Psoas muscle (tissue), 8 donors: ENCODE results near the gene CNTLN. TPM values are rescaled to one million over a fixed set of nuclear protein-coding genes. Genes with fewer than 3 reads are reported as not detected.

Source experiments
- ATAC-seq, 4 donors: fragments of 200-7000 bp; cut with Tn5 transposase; one replicate each; pipeline ENCODE4 v1.9.1; 2020; ENCODE audit warnings: moderate library complexity in 3 of 4, mild to moderate bottlenecking in 2 of 4
- DNase-seq, 2 donors: peaks; one replicate each; pipeline ENCODE4 v3.0.0-alpha.2; 2020
- H3K27ac ChIP-seq: fragments of 200-600 bp; one replicate; pipeline ENCODE4 v1.8.0; 2022
- H3K27me3 ChIP-seq, 3 donors: fragments of 200-600 bp in 1 of 3; one replicate each; pipeline versions ENCODE4 v1.6.1 to v1.8.0; 2013 to 2022; ENCODE audit warnings: low read length in 2 of 3, mild to moderate bottlenecking in 2 of 3, moderate library complexity in 1 of 3; ENCODE audit not compliant: insufficient read depth in 3 of 3
- H3K36me3 ChIP-seq, 2 donors: fragments of 200-600 bp in 1 of 2; one replicate each; pipeline versions ENCODE4 v1.6.1 to v1.8.0; 2013 to 2022; ENCODE audit warnings: low read depth in 1 of 2, mild to moderate bottlenecking in 1 of 2, moderate library complexity in 1 of 2; ENCODE audit not compliant: insufficient read depth in 1 of 2
- H3K4me1 ChIP-seq: fragments of 200-600 bp; one replicate; pipeline ENCODE4 v1.8.0; 2022
- H3K4me3 ChIP-seq: fragments of 200-600 bp; one replicate; pipeline ENCODE4 v1.8.0; 2022; ENCODE audit warnings: mild to moderate bottlenecking
- H3K9me3 ChIP-seq: fragments of 200-600 bp; one replicate; pipeline ENCODE4 v1.8.0; 2022
- WGBS, 3 donors: extraction: QIAGEN DNeasy Blood & Tissue Kit; methylation state at CpG; one replicate each; pipeline versions ENCODE4 v1.1.6 to v1.1.7; 2013; 5-methylcytosine and 5-hydroxymethylcytosine counted together
- intact Hi-C, 2 donors: fragments of 100-400 bp; cut with DNase I; formaldehyde crosslinking; loops; one replicate each; pipeline versions ENCODE4 v1.11.0 to v1.14.2; 2022
- polyA plus RNA-seq, 3 donors: library from polyadenylated mRNA; stranded (reverse); fragments of 200-250 nt; gene quantifications; one replicate each; pipeline ENCODE4 v1.2.3, GENCODE V29; 2013
- total RNA-seq, 4 donors: library from RNA; stranded (reverse); fragmentation: NEBNext Ultra II Directional in 2 of 4; extraction: Animal tissue kit (Norgen Biotek cat#: 25700) in 2 of 4; gene quantifications; one replicate each; pipeline versions ENCODE4 v1.2.1 to v1.2.4, GENCODE V29; 2021 to 2023
- TF ChIP-seq, protein P1 (sequence below): fragments of 200-600 bp; IDR thresholded peaks from one replicate; pipeline ENCODE4 v1.8.0; 2022; ENCODE audit warnings: antibody characterized with exemption
- donor health status: healthy with polysubstance abuse.
- donor health status: DM: no; HTN: no; CAD: no; lungs with moderate emphysema.
- donor health status: Bipolar disorder and iron deficiency.
- donor health status: healthy.
- donor health status: DM: yes; HTN: yes; CAD: no.
- donor health status: DM: no; HTN: no; CAD: no.
- donor health status: DM: no; HTN: no; CAD: no.
- donor health status: DM: yes; HTN: yes; CAD: no.

CNTLN gene
- total and polyA plus RNA-seq, 7 donors: 0.66 to 2.4 (median 1.5) TPM

DNA sequence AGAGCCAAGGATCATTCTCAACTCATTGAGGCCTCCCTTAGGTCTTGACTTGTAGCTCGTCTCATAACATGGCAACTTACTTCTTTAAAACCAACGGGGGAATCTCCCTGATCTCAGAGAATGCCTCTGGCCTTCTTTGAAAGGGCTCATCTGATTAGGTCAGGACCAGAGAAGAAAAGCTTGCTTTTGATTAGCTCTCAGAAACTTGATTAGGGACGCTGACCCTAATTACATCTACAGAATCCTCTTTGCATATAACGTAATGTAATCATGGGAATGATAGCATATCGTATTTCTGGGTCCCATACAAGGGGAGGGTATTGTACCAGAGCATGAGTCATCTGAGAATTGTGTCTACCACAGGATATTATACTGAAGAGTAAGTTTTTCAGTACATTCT lies 318.9 kb downstream of the CNTLN start:
- TF ChIP-seq, protein P1, sequence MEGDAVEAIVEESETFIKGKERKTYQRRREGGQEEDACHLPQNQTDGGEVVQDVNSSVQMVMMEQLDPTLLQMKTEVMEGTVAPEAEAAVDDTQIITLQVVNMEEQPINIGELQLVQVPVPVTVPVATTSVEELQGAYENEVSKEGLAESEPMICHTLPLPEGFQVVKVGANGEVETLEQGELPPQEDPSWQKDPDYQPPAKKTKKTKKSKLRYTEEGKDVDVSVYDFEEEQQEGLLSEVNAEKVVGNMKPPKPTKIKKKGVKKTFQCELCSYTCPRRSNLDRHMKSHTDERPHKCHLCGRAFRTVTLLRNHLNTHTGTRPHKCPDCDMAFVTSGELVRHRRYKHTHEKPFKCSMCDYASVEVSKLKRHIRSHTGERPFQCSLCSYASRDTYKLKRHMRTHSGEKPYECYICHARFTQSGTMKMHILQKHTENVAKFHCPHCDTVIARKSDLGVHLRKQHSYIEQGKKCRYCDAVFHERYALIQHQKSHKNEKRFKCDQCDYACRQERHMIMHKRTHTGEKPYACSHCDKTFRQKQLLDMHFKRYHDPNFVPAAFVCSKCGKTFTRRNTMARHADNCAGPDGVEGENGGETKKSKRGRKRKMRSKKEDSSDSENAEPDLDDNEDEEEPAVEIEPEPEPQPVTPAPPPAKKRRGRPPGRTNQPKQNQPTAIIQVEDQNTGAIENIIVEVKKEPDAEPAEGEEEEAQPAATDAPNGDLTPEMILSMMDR: no peak
- no peaks in the 10 kb centered on the region for H3K27me3 ChIP-seq
- intact Hi-C loops: no loop called here
- H3K9me3 ChIP-seq: peaks cover 7% of the 10 kb centered on the region
- H3K4me3 ChIP-seq: no peak overlapping the region
- ATAC-seq (no peak), DNase-seq (no peak)
- H3K4me1 ChIP-seq: no peaks in the 10 kb centered on the region
- no peak overlapping the region for H3K27ac ChIP-seq
- peaks cover 0 to 5% of the 10 kb centered on the region in 2 donors for H3K36me3 ChIP-seq
- 92 to 94% (median 92%) methylated on average over 5 of the region's 5 CpGs for WGBS, 3 donors

DNA sequence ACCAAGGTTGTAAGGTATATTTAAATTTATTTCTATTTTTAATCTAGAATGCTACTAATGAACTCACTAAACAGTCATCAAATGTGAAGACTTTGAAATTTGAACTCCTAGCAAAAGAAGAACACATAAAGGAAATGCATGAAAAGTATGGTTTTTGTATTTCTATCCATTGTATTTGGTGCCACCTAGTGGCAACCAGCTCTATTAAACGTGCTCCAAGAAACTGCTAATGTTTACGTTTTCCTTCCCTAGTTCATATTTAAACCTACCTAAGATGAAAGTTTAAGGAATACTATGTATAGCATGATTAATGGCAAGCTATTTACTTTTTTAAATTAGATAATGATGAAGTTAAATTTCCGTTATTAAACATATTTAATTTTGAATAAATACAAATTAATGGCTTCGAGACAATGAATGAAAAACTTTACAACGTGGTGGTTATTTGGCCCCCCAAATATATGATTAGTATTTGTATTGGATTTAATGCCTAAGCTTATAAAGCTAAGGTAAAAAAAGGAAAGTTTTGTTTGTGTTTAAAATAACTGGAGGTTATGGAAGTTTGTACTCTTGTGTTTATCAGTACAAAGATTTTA lies 328.1 kb downstream of the CNTLN start:
- Histone ChIP-seq H3K9me3 (no peaks in the 10 kb centered on the region), H3K4me1 (no peaks in the 10 kb centered on the region), H3K27me3 (no peaks in the 10 kb centered on the region), H3K4me3 (no peak overlapping the region), H3K27ac (no peak overlapping the region), H3K36me3 (peaks cover 0 to 18% of the 10 kb centered on the region in 2 donors)
- TF ChIP-seq, protein P1: peak; percentile 81
- ATAC-seq: peak in 2 of 4 donors; percentile 38 to 67
- WGBS, 3 donors: 48 to 49% (median 48%) methylated on average over 5 of the region's 5 CpGs
- intact Hi-C loops: loop anchor here (2.0 kb wide), 2 partner anchors 342 to 346 kb away; no protein-coding TSS in a partner anchor
- no peak for DNase-seq

DNA sequence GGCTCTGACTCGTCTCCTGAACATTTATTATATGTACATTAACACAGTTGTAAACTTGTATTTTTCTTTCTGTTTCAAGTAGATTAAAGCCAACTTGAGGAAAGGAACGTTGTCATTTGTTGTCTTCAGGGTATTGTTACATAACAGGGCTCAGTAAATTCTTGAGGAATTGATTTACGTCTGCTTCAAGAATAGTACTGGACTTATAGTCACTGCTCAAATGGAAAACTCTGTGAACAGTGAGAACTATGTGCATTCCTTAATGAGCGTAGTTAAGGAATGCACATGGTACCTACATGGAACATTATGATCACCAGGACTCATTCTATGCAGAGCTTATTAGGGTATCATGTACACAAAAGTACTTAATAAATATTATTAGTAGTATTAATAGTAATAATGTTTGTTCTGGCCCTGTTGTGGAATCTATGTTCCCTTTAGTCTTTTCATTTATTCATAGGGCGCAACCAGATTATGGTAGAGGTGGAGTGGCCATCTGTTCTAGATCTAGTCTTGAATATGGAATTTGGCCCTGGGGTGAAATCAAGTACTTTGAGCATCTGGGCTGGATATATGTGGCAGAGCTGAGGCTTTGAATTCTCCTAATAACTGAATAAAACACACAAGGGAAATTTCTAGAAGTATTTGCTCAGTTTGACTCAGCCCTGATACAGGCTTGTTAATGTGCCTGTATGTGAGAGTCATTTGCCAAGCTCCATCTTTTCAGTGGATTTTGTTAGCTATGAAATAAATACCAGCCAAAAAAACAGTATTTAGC lies 335.4 kb downstream of the CNTLN start:
- 86 to 91% (median 89%) methylated on average over 5 of the region's 5 CpGs for WGBS, 3 donors
- no peak overlapping the region for H3K4me3 ChIP-seq
- ATAC-seq (no peak), DNase-seq (no peak)
- H3K9me3 ChIP-seq: no peaks in the 10 kb centered on the region
- H3K27ac ChIP-seq: no peak overlapping the region
- peaks cover 0 to 18% of the 10 kb centered on the region in 2 donors for H3K36me3 ChIP-seq
- no peaks in the 10 kb centered on the region for H3K4me1 ChIP-seq
- TF ChIP-seq, protein P1: no peak
- no peaks in the 10 kb centered on the region for H3K27me3 ChIP-seq
- intact Hi-C loops: no loop called here

DNA sequence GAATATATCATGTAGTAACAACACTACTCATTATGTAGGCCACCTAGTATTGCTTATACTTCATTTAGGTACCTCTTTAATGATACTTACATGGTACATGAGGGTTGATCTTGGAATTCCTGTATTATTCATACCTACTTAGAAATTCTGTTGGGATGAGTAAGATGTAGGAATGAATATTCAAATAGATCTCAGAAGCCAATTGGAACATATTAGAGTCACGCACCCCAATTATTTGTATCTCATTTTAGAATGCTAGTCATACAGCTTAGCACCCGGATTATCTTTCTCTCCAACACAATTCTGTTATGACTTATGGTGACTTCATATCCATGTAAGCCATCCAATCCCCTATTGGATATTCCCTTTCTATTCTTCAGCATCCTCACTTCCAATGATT lies 337.3 kb downstream of the CNTLN start:
- DNase-seq (no peak), ATAC-seq (no peak)
- no peak overlapping the region for H3K4me3 ChIP-seq
- no peak overlapping the region for H3K27ac ChIP-seq
- no peaks in the 10 kb centered on the region for H3K27me3 ChIP-seq
- H3K36me3 ChIP-seq: peaks cover 0 to 6% of the 10 kb centered on the region in 2 donors
- intact Hi-C loops: no loop called here
- 90 to 98% (median 97%) methylated on average over 2 of the region's 2 CpGs for WGBS, 3 donors
- TF ChIP-seq, protein P1: no peak
- H3K4me1 ChIP-seq: no peaks in the 10 kb centered on the region
- no peaks in the 10 kb centered on the region for H3K9me3 ChIP-seq
